Endothelial cell of umbilical vein (primary cell): ENCODE results near the gene KANK4. TPM values are rescaled to one million over a fixed set of nuclear protein-coding genes. Genes with fewer than 3 reads are reported as not detected.

ENCODE experiments used
- BruUV-seq: library from RNA; stranded (reverse); fragments of 400-500 nt; replicated peaks from 2 replicates; lab custom pipeline; 2021; lab: Mats Ljungman, UMichigan
- CTCF ChIA-PET: fragments of 300-600, 350-600 bp; sonication (Branson Sonifier 250); formaldehyde crosslinking; loops from one replicate; lab custom pipeline; 2021; ENCODE audit warnings: antibody characterized with exemption, inconsistent platforms; lab: Charles Lee
- POLR2A ChIA-PET: fragments of 300-600, 350-600 bp; sonication (Branson Sonifier 250); formaldehyde crosslinking; loops from one replicate; lab custom pipeline; 2021; ENCODE audit warnings: antibody characterized with exemption, inconsistent platforms; lab: Charles Lee
- DNase-seq: peaks from one replicate; pipeline ENCODE4 v3.0.0-alpha.2; 2011; ENCODE audit warnings: low read depth, low spot score
- FAIRE-seq: peaks from 2 replicates; lab custom pipeline; 2011; peaks lifted over from hg19 to GRCh38; lab: Jason Lieb, UNC
- H2AFZ ChIP-seq: 2 replicates; pipeline ENCODE4 v1.6.0; 2012; ENCODE audit warnings: low read depth, low read length, control low read depth, inconsistent platforms
- H3K27ac ChIP-seq: 2 replicates; pipeline ENCODE4 v1.5.1; 2011; ENCODE audit warnings: low read depth, mild to moderate bottlenecking, control low read depth, low read length, moderate library complexity; ENCODE audit not compliant: insufficient read depth
- H3K27me3 ChIP-seq, 2 experiments: 2 replicates each; pipeline versions ENCODE4 v1.6.0 to v1.6.1; 2011; ENCODE audit warnings: low read length in 2 of 2, mixed read lengths in 1 of 2; ENCODE audit not compliant: control insufficient read depth in 2 of 2, insufficient read depth in 2 of 2
- H3K36me3 ChIP-seq, 2 experiments: 2 replicates in 1 of 2; 3 replicates in 1 of 2; pipeline ENCODE4 v1.5.1; 2011; ENCODE audit warnings: low read length in 2 of 2, mild to moderate bottlenecking in 1 of 2, moderate library complexity in 1 of 2; ENCODE audit not compliant: control insufficient read depth in 2 of 2, insufficient read depth in 2 of 2; ENCODE audit errors: extremely low read depth in 1 of 2
- H3K4me1 ChIP-seq: 3 replicates; pipeline ENCODE4 v1.5.1; 2011; ENCODE audit warnings: mild to moderate bottlenecking, low read length; ENCODE audit not compliant: control insufficient read depth, insufficient read depth; ENCODE audit errors: extremely low read depth
- H3K4me2 ChIP-seq: 2 replicates; pipeline ENCODE4 v1.6.1; 2011; ENCODE audit warnings: low read length, control low read depth, mixed read lengths; ENCODE audit not compliant: insufficient read depth
- H3K4me3 ChIP-seq, 3 experiments: fragments of 200-600 bp in 1 of 3; sonication (generic), shearing (Covaris generic) in 1 of 3; replicated peaks in 1 of 3; 2 replicates each; pipeline ENCODE4 v1.5.1; 2011 to 2016; ENCODE audit warnings: control low read depth in 3 of 3, low read length in 3 of 3, mild to moderate bottlenecking in 2 of 3, inconsistent platforms in 1 of 3, low read depth in 1 of 3, moderate library complexity in 1 of 3; ENCODE audit not compliant: insufficient read depth in 1 of 3
- H3K79me2 ChIP-seq: 2 replicates; pipeline ENCODE4 v1.6.0; 2012; ENCODE audit warnings: low read length, inconsistent platforms; ENCODE audit not compliant: control insufficient read depth, insufficient read depth
- H3K9ac ChIP-seq: replicated peaks from 2 replicates; pipeline ENCODE3; 2011; ENCODE audit warnings: low read length, control low read depth; ENCODE audit not compliant: insufficient read depth; ENCODE audit errors: extremely low read depth
- H3K9me1 ChIP-seq: replicated peaks from 3 replicates; pipeline ENCODE4 v1.6.0; 2011; ENCODE audit warnings: mild to moderate bottlenecking, low read length; ENCODE audit not compliant: control insufficient read depth, insufficient read depth; ENCODE audit errors: extremely low read depth
- H3K9me3 ChIP-seq: replicated peaks from 2 replicates; pipeline ENCODE4 v1.5.1; 2012; ENCODE audit warnings: low read length, inconsistent platforms; ENCODE audit not compliant: control insufficient read depth, insufficient read depth
- H4K20me1 ChIP-seq: replicated peaks from 2 replicates; pipeline ENCODE3; 2011; ENCODE audit warnings: mild to moderate bottlenecking, low read length; ENCODE audit not compliant: control insufficient read depth, insufficient read depth; ENCODE audit errors: extremely low read depth
- JUN ChIP-seq: IDR thresholded peaks from 2 replicates; pipeline ENCODE4 v1.6.1; 2011; ENCODE audit warnings: borderline replicate concordance, low read depth; ENCODE audit not compliant: insufficient read length, insufficient read depth
- MAX ChIP-seq: IDR thresholded peaks from 2 replicates; pipeline ENCODE4 v1.6.1; 2011; ENCODE audit not compliant: insufficient read depth, insufficient read length
- POLR2A ChIP-seq: IDR thresholded peaks from 2 replicates; pipeline ENCODE4 v1.6.1; 2012; ENCODE audit warnings: low read depth, mild to moderate bottlenecking, control low read depth, low read length
- POLR2AphosphoS5 ChIP-seq: IDR thresholded peaks from 2 replicates; pipeline ENCODE4 v1.6.1; 2012; ENCODE audit warnings: low read depth, mild to moderate bottlenecking, control low read depth, low read length, moderate library complexity; ENCODE audit not compliant: insufficient read depth
- dilution Hi-C: fragments of 300-500 bp; cut with MboI; formaldehyde crosslinking; loops from one replicate; pipeline ENCODE4 v1.15.0; 2019; ENCODE audit warnings: low sequenced_read_pairs; ENCODE audit not compliant: extremely low pct_ligation_motif_present
- intact Hi-C: fragments of 100-400 bp; cut with micrococcal nuclease; formaldehyde crosslinking; loops from one replicate; pipeline ENCODE4 v1.10.0; 2022
- polyA plus RNA-seq, 4 experiments: library from polyadenylated mRNA; depleted of rRNA in 3 of 4; stranded (reverse) in 3 of 4; unstranded in 1 of 4; fragments of >200 nt; gene quantifications; 2 replicates each; pipeline versions ENCODE4 v1.2.1 to v1.2.3, GENCODE V29; 2011 to 2012; ENCODE audit warnings: missing spikeins in 1 of 4
- total RNA-seq: library from RNA; stranded (reverse); gene quantifications from 2 replicates; pipeline ENCODE4 v1.2.3, GENCODE V29; 2021
- TF ChIP-seq, protein P1 (sequence below), 2 donors: IDR thresholded peaks; 1 replicate in 1 of 2; 2 replicates in 1 of 2; pipeline ENCODE4 v1.5.1; 2011; ENCODE audit warnings: low read length in 2 of 2, mild to moderate bottlenecking in 2 of 2, moderate library complexity in 2 of 2, control low read depth in 1 of 2, inconsistent platforms in 1 of 2, low read depth in 1 of 2; ENCODE audit not compliant: insufficient read depth in 1 of 2; ENCODE audit errors: extremely low read depth in 1 of 2

Gene KANK4
- total and polyA plus RNA-seq, 2 donors (not counting 3 experiments of a cell fraction or from before 2014, with no cell fraction given) = not detected

- BruUV-seq = no TSS peak
- no peak overlapping the region for H2AFZ ChIP-seq
Observed at GRCh38 chr1:62209931-62210595, 109.2 kb downstream of the KANK4 start.

More at GRCh38 chr1:62209931-62210595, 109.2 kb downstream of the KANK4 start:
- dilution Hi-C loops = no loop called here
- ChIA-PET CTCF (no interaction called here), POLR2A (no interaction called here)
- FAIRE-seq = no peak
- H4K20me1 ChIP-seq = no peaks in the 10 kb centered on the region
- TF ChIP-seq POLR2AphosphoS5 = no peak
- TF ChIP-seq, protein P1, sequence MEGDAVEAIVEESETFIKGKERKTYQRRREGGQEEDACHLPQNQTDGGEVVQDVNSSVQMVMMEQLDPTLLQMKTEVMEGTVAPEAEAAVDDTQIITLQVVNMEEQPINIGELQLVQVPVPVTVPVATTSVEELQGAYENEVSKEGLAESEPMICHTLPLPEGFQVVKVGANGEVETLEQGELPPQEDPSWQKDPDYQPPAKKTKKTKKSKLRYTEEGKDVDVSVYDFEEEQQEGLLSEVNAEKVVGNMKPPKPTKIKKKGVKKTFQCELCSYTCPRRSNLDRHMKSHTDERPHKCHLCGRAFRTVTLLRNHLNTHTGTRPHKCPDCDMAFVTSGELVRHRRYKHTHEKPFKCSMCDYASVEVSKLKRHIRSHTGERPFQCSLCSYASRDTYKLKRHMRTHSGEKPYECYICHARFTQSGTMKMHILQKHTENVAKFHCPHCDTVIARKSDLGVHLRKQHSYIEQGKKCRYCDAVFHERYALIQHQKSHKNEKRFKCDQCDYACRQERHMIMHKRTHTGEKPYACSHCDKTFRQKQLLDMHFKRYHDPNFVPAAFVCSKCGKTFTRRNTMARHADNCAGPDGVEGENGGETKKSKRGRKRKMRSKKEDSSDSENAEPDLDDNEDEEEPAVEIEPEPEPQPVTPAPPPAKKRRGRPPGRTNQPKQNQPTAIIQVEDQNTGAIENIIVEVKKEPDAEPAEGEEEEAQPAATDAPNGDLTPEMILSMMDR (IDR thresholded peaks at IDR 0.05; ENCODE audit: extremely low read depth in 1 of 2, insufficient read depth in 1 of 2, low read depth in 1 of 2, low read length in 2 of 2) = no peak
- no peak for TF ChIP-seq POLR2A
- no peak for TF ChIP-seq JUN
- TF ChIP-seq MAX = no peak
- DNase-seq = no peak
- H3K9ac ChIP-seq = no peak overlapping the region
- no peaks in the 10 kb centered on the region for H3K9me1 ChIP-seq
- H3K36me3 ChIP-seq = no peaks in the 10 kb centered on the region
- no peaks in the 10 kb centered on the region for H3K4me1 ChIP-seq
- H3K4me3 ChIP-seq = no peak overlapping the region
- no peaks in the 10 kb centered on the region for H3K9me3 ChIP-seq
- no peak overlapping the region for H3K27ac ChIP-seq
- H3K27me3 ChIP-seq = no peaks in the 10 kb centered on the region
- no peak overlapping the region for H3K4me2 ChIP-seq
- H3K79me2 ChIP-seq = no peaks in the 10 kb centered on the region
- intact Hi-C loops = no loop called here
